Lower lobe of right lung (tissue), 2 donors: ENCODE results near the gene ANKLE1. TPM values are rescaled to one million over a fixed set of nuclear protein-coding genes. Genes with fewer than 3 reads are reported as not detected.

Experiments used
- ATAC-seq, 2 donors: fragments of 200-7000 bp; cut with Tn5 transposase; one replicate each; pipeline ENCODE4 v1.9.1; 2020 to 2022; ENCODE audit warnings: mild to moderate bottlenecking in 2 of 2, moderate library complexity in 2 of 2
- DNase-seq: peaks from one replicate; pipeline ENCODE4 v3.0.0-alpha.2; 2020
- H3K27ac ChIP-seq: fragments of 200-600 bp; one replicate; pipeline ENCODE4 v1.8.0; 2022
- H3K27me3 ChIP-seq: fragments of 200-600 bp; one replicate; pipeline ENCODE4 v1.8.0; 2022; ENCODE audit warnings: low read depth
- H3K36me3 ChIP-seq: fragments of 200-600 bp; one replicate; pipeline ENCODE4 v1.8.0; 2022; ENCODE audit warnings: mild to moderate bottlenecking
- H3K4me1 ChIP-seq: fragments of 200-600 bp; one replicate; pipeline ENCODE4 v1.8.0; 2022
- H3K4me3 ChIP-seq: fragments of 200-600 bp; one replicate; pipeline ENCODE4 v1.8.0; 2022; ENCODE audit warnings: mild to moderate bottlenecking
- H3K9me3 ChIP-seq: fragments of 200-600 bp; one replicate; pipeline ENCODE4 v1.8.0; 2022
- intact Hi-C: fragments of 100-400 bp; cut with DNase I; formaldehyde crosslinking; loops from one replicate; pipeline ENCODE4 v1.11.0; 2022
- total RNA-seq: library from RNA; stranded (reverse); fragmentation: NEBNext Ultra II Directional; extraction: Animal tissue kit (Norgen Biotek cat#: 25700); gene quantifications from one replicate; pipeline ENCODE4 v1.2.1, GENCODE V29; 2021
- TF ChIP-seq, protein P1 (sequence below): fragments of 200-600 bp; IDR thresholded peaks from one replicate; pipeline ENCODE4 v1.8.0; 2022; ENCODE audit warnings: antibody characterized with exemption, mild to moderate bottlenecking
- donor health status: DM: no; HTN: yes; CAD: no; lungs with severe emphysema.

ANKLE1 gene
- total RNA-seq, 1 donor from 2014 or later = 0.92 TPM

DNA sequence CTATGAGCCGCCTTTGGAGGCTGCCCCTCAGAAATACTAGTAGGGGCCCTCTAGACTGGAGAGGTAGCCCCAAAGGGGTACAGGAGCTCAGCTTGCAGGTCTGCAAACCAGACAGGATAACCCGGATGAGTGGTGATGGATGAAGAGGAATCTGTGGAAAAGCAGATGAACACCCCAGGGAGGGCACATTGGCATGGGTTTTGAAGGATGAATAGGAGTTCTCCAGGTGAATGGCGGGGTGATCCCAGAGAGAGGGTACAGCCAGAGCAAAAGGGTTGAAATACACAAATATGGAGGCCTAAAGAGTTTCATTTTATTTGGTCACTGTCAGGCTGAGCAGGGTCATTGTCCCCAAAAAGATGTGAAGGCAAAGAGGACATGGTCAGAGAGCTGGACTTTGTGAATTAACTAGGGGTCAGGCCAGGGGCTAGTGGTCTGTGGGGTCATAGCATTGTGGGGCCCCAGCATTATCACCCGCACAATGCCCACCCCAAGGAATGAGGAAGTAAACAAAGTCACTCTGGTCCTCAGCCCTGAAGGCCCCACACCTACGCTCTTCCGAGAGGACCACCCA lies 40.8 kb upstream of the ANKLE1 start:
- peaks cover 51% of the 10 kb centered on the region for H3K4me1 ChIP-seq
- TF ChIP-seq, protein P1, sequence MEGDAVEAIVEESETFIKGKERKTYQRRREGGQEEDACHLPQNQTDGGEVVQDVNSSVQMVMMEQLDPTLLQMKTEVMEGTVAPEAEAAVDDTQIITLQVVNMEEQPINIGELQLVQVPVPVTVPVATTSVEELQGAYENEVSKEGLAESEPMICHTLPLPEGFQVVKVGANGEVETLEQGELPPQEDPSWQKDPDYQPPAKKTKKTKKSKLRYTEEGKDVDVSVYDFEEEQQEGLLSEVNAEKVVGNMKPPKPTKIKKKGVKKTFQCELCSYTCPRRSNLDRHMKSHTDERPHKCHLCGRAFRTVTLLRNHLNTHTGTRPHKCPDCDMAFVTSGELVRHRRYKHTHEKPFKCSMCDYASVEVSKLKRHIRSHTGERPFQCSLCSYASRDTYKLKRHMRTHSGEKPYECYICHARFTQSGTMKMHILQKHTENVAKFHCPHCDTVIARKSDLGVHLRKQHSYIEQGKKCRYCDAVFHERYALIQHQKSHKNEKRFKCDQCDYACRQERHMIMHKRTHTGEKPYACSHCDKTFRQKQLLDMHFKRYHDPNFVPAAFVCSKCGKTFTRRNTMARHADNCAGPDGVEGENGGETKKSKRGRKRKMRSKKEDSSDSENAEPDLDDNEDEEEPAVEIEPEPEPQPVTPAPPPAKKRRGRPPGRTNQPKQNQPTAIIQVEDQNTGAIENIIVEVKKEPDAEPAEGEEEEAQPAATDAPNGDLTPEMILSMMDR = no peak
- DNase-seq = no peak

DNA sequence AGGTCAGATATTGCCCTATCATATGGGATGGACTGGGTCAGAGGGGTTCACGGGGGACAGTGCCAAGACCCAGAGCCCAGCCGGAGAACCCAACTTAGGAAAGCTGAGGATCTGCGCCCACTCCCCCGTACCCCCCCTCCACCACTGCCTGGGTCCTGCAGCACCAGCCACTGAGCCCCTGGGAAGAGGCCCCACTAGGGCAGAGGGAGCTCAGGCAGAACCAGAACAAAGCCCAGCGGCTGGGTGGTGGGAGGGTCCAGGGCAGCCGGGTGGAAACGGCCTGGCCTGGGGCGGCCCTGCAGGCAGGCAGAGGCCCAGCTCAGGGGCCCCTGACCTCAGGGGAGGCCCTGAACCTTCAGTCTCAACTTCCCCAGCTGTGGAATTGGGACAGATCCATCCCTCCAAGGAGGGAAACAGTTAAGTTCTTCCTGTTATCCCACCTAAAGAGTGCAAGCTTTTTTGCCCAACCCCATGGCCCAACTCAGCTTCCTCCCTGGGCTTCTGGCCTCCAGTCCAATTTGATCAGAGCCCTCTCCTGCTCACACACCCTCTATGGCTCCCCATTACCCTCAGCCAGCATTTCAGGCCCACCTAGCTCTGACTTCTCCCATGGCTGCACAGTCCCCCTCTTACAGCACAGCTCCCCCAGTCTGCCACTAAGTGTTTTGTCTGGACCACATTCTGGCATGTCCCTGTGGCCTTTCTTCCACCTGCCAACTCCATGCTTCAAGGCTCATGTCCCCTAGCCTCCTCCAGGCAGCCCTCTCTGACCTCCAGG lies 39.1 kb upstream of the ANKLE1 start:
- Histone ChIP-seq H3K4me1 (peaks cover 54% of the 10 kb centered on the region), H3K27me3 (no peaks in the 10 kb centered on the region), H3K4me3 (peak overlapping the region; percentile 89), H3K27ac (peak overlapping the region; percentile 36), H3K9me3 (no peaks in the 10 kb centered on the region), H3K36me3 (peaks cover 18% of the 10 kb centered on the region)
- TF ChIP-seq, protein P1 = no peak
- ATAC-seq (no peak), DNase-seq (no peak)
- intact Hi-C loops = no loop called here

More for the DNA sequence above, 40.8 kb upstream of the ANKLE1 start:
- no peak for ATAC-seq
- peak overlapping the region; percentile 31 for H3K27ac ChIP-seq
- H3K9me3 ChIP-seq = no peaks in the 10 kb centered on the region
- no peaks in the 10 kb centered on the region for H3K27me3 ChIP-seq
- intact Hi-C loops = no loop called here
- H3K4me3 ChIP-seq = no peak overlapping the region
- peaks cover 20% of the 10 kb centered on the region for H3K36me3 ChIP-seq

DNA sequence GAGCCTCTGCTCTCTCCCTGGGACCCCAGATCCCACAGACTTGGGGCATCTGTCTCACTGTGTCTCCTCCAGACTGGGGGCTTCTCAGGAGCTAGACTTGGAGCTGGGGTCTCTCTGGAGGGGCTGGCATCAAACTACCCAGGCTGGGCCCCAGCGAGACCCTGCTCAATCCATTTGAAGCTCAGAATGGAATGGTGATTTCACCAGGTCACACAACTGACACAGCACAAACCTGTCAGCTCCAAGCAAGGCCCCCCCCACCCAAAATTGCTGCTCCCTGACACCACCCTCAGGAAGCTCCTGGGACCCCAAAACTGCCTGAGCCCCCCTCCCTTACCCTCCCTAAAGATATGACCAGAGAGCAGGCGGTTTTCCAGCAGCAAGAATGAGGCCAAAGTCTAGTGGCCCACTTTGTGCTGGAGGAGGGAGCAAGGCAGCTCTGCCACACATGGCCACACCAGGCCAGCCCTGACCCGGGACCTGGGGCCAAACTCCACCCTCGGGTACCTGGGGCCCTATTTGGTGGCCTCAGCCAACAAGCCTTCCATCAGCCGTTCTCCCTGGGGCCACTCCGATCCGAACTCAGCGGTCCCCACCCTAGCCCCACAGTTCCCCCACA lies 38.4 kb upstream of the ANKLE1 start:
- H3K4me1 ChIP-seq = peaks cover 54% of the 10 kb centered on the region
- TF ChIP-seq, protein P1 = no peak
- no peaks in the 10 kb centered on the region for H3K27me3 ChIP-seq
- peak overlapping the region; percentile 89 for H3K4me3 ChIP-seq
- DNase-seq (no peak), ATAC-seq (no peak)
- H3K36me3 ChIP-seq = peaks cover 11% of the 10 kb centered on the region
- peak overlapping the region; percentile 79 for H3K27ac ChIP-seq
- H3K9me3 ChIP-seq = no peaks in the 10 kb centered on the region
- intact Hi-C loops = no loop called here

DNA sequence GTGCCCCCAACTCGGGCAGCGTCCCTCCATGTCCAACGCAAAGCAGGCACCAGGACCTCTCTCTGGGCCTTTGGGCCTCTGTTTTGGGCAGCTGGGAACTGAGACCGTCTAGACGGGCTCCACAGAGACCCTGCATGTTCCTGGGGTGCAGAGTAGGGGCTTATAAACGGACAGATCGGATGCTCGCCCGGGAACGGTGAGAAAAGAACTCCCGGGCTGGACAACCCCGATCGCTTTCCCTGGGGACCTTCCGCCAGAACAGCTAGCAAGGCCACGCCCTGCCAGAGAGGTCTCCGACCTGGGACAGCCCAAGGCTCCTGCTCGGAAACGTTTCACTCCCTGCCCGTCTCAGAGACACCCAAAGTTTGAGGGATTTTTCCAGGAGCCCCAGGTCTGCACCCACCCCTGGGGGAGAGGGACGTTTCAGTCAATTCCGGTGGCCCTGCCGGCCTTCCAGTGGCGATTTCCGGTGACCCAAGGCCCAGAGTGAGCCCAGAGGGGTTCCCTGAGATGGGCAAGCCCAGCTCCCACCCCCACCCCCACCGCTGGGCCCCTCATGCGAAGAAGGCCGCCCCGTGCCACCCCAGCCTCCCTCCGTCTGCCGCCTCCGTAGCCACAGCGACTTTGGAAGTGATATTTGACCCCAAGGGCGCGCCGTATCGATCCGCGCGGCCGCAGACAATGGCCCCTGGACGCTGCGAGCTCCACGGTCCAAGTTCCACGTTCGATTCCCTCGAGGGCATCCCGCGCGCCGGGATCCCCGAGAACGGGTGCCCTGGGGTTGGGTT lies 37.7 kb upstream of the ANKLE1 start:
- Histone ChIP-seq H3K4me3 (peak overlapping the region; percentile 89), H3K9me3 (no peaks in the 10 kb centered on the region), H3K36me3 (peaks cover 6% of the 10 kb centered on the region), H3K27ac (peak overlapping the region; percentile 79), H3K27me3 (no peaks in the 10 kb centered on the region), H3K4me1 (peaks cover 54% of the 10 kb centered on the region)
- intact Hi-C loops = no loop called here
- DNase-seq = peak; percentile 73
- TF ChIP-seq, protein P1 = no peak
- ATAC-seq = peak; percentile 23 to 54
